Stimulated activated CD8-positive, alpha-beta memory T cell treated with anti-CD3 and anti-CD28 coated beads, Interleukin-15, amount 100 ng/mL, for 4 hours (primary cell): ENCODE measurements around the gene C15orf39.
A peak's percentile ranks its signal among the peaks of the same experiment; 100 is the strongest.

Source experiments
- DNase-seq, 2 donors: peaks; one replicate each; pipeline ENCODE4 v3.0.0-alpha.2; 2020; ENCODE audit warnings: low read depth in 2 of 2

Gene C15orf39

GRCh38 chr15:75197062-75197630 lies 4.5 kb upstream of the C15orf39 start:
- DNase-seq, result no peak

- no peak for DNase-seq
Measured at GRCh38 chr15:75198560-75199356, 2.9 kb upstream of the C15orf39 start.

- DNase-seq, result no peak
Measured at GRCh38 chr15:75199357-75199940, 2.2 kb upstream of the C15orf39 start.

- DNase-seq, result no peak
Measured at GRCh38 chr15:75200391-75200764, 1.3 kb upstream of the C15orf39 start.

GRCh38 chr15:75200765-75201615 lies 692 bp upstream of the C15orf39 start:
- peak; percentile 22 to 30 for DNase-seq

- DNase-seq, result peak; percentile 72 to 76
Measured at GRCh38 chr15:75202251-75203016, 752 bp downstream of the C15orf39 start.

- DNase-seq, result no peak
Measured at GRCh38 chr15:75203017-75203907, 1.6 kb downstream of the C15orf39 start.

- DNase-seq, result no peak
Measured at GRCh38 chr15:75203908-75204263, 2.2 kb downstream of the C15orf39 start.

- peak; percentile 68 to 76 for DNase-seq
Measured at GRCh38 chr15:75204340-75205063, 2.8 kb downstream of the C15orf39 start.

- DNase-seq, result no peak
Measured at GRCh38 chr15:75205064-75205395, 3.3 kb downstream of the C15orf39 start.

GRCh38 chr15:75206006-75206405 lies 4.3 kb downstream of the C15orf39 start:
- DNase-seq, result no peak

- no peak for DNase-seq
Measured at GRCh38 chr15:75206803-75207617, 5.3 kb downstream of the C15orf39 start.

- DNase-seq, result no peak
Measured at GRCh38 chr15:75207618-75208500, 6.2 kb downstream of the C15orf39 start.

GRCh38 chr15:75208501-75209288 lies 7.0 kb downstream of the C15orf39 start:
- DNase-seq, result no peak

GRCh38 chr15:75209289-75209676 lies 7.6 kb downstream of the C15orf39 start:
- DNase-seq, result no peak

- no peak for DNase-seq
Measured at GRCh38 chr15:75210811-75211230, 9.1 kb downstream of the C15orf39 start.
